Measurements from ENCODE around the gene CDIP1.

Gene CDIP1

DNA sequence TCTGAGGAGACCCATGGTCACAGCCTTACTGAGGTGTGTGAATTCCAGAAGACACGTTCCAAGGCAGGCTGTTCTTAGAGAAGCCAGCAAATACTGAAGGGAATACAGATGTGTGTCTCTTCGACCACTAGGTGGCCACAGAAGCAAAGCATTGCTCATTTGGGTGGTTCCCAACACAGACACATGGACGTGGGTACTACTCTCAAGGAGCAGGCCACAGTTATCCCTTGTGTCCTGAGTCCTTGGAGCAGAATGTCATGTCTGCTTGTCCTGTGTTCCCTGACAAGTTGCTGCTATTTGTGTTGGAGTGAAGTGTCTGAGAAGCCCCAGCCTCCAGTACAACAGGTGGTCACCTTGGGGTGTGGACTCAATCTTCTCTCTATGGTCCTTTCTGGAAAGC is 32.1 kb downstream of the CDIP1 start:
- in situ Hi-C loops (cut with MboI; ENCODE audit: low sequenced_read_pairs, unreplicated experiment): no loop called here
- peak; percentile 80 for DNase-seq (ENCODE audit: low spot score)
- TF ChIP-seq, protein P1, sequence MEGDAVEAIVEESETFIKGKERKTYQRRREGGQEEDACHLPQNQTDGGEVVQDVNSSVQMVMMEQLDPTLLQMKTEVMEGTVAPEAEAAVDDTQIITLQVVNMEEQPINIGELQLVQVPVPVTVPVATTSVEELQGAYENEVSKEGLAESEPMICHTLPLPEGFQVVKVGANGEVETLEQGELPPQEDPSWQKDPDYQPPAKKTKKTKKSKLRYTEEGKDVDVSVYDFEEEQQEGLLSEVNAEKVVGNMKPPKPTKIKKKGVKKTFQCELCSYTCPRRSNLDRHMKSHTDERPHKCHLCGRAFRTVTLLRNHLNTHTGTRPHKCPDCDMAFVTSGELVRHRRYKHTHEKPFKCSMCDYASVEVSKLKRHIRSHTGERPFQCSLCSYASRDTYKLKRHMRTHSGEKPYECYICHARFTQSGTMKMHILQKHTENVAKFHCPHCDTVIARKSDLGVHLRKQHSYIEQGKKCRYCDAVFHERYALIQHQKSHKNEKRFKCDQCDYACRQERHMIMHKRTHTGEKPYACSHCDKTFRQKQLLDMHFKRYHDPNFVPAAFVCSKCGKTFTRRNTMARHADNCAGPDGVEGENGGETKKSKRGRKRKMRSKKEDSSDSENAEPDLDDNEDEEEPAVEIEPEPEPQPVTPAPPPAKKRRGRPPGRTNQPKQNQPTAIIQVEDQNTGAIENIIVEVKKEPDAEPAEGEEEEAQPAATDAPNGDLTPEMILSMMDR (IDR thresholded peaks at IDR 0.05; ENCODE audit: borderline replicate concordance, control extremely low read depth, extremely low read depth, insufficient read depth, missing control alignments): peak; percentile 71

DNA sequence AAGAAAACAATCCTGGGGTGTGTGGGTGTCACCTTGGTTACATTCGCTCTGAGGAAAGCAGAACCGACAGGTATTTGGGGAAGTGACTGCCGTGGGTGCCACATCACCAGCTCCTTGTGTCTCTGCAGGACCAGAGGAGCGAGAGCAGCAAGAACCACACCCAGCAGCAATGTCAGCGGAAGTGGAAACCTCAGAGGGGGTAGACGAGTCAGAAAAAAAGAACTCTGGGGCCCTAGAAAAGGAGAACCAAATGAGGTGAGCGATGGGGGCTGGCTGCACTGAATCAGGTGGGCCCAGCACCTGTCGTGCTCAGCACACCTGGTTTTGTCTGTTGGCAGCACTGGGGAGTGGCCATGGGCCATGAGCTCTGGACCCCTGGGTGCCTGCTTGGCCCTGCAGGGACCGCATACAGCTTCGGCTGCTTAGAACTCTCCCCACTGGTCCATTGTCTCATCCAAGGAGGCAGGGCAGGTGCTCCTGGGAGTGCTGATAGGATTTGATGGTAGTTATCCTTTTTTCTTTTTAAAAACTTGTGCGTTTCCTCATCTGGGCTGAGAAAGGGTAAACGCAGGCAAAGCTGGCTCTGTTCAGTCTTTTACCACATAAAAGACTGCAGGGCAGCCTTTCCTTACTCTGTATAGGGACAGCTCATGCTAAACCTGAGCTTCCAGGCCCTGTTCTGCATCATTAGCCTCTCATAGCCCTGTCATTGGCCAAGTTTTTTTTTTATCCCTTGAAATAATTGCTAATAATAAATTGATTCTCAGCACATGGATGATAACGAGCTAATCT is 33.0 kb downstream of the CDIP1 start:
- DNase-seq (ENCODE audit: low spot score): peak; percentile 79
- TF ChIP-seq, protein P1 (IDR thresholded peaks at IDR 0.05; ENCODE audit: borderline replicate concordance, control extremely low read depth, extremely low read depth, insufficient read depth, missing control alignments): no peak
- in situ Hi-C loops (cut with MboI; ENCODE audit: low sequenced_read_pairs, unreplicated experiment): no loop called here

DNA sequence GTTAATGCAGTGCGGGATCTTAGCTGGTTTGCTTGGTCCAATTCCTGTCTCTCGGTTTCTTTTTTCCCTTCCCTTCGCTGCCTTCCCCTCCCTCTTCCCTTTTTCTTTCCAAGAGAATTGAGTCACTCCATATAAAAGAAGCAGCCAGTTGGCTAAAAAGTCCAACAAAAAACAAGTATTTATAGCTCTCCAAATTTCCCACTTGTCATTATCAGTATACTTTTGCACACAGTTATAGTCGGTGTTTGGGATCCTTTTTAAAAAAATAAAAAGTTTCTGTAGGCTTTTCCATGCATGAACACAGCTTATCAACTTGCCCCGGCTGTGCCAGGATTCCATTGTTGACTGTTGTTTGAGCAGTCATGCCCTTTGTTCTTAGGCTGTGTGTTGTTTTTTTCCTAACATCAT is 37.5 kb downstream of the CDIP1 start:
- no peak for DNase-seq (ENCODE audit: low spot score)
- TF ChIP-seq, protein P1 (IDR thresholded peaks at IDR 0.05; ENCODE audit: borderline replicate concordance, control extremely low read depth, extremely low read depth, insufficient read depth, missing control alignments): no peak
- in situ Hi-C loops (cut with MboI; ENCODE audit: low sequenced_read_pairs, unreplicated experiment): no loop called here

DNA sequence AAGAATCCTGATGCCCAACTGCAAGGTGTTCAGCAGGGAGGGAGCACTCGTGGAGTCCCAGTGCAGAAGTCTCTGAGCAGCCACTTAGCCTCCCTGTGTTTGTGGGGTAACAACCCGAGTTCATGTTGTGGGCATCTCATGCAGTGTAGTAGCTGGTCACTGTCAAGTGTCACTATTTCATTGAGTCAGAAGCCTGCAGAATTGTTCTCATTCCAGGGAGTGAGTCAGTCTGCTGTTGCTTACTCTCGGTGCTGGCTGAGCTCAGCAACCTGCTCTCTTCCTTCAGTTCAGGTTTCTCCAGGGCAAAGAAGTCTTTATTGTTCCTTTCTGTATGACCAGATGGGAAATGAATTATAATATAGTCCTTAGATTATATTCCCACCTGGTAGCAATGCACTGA is 38.3 kb downstream of the CDIP1 start:
- TF ChIP-seq, protein P1 (IDR thresholded peaks at IDR 0.05; ENCODE audit: borderline replicate concordance, control extremely low read depth, extremely low read depth, insufficient read depth, missing control alignments): no peak
- no peak for DNase-seq (ENCODE audit: low spot score)
- in situ Hi-C loops (cut with MboI; ENCODE audit: low sequenced_read_pairs, unreplicated experiment): no loop called here

DNA sequence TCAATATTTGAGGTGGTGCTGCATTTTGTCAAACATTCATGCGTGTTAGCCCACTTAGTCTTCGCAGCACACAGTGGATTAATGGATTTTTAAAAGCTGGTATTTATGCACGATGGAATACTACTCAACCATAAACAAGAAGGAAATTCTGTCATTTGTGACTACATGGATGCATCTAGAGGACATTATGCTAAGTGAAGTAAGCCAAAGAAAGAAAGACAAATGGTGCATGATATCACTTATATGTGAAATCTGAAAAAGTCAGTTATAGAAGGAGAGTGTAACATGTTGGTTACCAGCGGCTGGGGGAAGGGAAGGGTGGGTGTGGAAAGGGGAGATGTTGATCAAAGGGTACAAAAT is 39.4 kb downstream of the CDIP1 start:
- TF ChIP-seq, protein P1 (IDR thresholded peaks at IDR 0.05; ENCODE audit: borderline replicate concordance, control extremely low read depth, extremely low read depth, insufficient read depth, missing control alignments): no peak
- in situ Hi-C loops (cut with MboI; ENCODE audit: low sequenced_read_pairs, unreplicated experiment): no loop called here
- DNase-seq (ENCODE audit: low spot score): no peak

DNA sequence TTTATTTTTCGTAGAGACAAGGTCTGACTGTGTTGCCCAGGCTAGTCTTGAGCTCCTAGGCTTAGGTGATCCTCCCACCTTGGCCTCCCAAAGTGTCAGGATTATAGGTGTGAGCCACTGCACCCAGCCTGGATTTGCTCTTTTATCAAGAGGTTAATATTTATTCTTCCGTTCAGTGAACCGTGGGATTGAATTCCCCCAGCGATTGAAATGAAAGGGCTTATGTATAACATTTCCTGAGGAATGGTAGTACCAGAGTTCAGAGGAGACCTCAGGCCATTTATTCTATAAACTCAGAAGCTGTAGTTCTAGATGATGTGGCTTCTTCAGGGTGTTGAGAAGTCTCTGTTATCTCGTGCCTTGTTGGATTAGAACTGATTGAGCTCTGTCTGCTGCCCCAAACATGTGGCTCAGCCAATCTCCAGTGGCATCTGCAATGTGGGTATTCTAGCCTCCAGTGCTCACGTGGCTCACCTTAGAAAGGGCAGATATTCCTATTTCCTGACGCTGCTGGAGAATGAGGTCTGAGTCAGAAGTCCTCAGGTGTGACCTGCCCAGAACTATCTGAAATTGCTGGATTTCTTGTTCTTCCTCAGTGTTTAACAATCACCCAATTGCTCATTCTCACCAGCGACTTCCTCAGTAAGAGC is 39.9 kb downstream of the CDIP1 start:
- in situ Hi-C loops (cut with MboI; ENCODE audit: low sequenced_read_pairs, unreplicated experiment): no loop called here
- DNase-seq (ENCODE audit: low spot score): no peak
- TF ChIP-seq, protein P1 (IDR thresholded peaks at IDR 0.05; ENCODE audit: borderline replicate concordance, control extremely low read depth, extremely low read depth, insufficient read depth, missing control alignments): no peak
